Measurements from ENCODE around the gene ARHGEF38.

ARHGEF38 gene, protein sequence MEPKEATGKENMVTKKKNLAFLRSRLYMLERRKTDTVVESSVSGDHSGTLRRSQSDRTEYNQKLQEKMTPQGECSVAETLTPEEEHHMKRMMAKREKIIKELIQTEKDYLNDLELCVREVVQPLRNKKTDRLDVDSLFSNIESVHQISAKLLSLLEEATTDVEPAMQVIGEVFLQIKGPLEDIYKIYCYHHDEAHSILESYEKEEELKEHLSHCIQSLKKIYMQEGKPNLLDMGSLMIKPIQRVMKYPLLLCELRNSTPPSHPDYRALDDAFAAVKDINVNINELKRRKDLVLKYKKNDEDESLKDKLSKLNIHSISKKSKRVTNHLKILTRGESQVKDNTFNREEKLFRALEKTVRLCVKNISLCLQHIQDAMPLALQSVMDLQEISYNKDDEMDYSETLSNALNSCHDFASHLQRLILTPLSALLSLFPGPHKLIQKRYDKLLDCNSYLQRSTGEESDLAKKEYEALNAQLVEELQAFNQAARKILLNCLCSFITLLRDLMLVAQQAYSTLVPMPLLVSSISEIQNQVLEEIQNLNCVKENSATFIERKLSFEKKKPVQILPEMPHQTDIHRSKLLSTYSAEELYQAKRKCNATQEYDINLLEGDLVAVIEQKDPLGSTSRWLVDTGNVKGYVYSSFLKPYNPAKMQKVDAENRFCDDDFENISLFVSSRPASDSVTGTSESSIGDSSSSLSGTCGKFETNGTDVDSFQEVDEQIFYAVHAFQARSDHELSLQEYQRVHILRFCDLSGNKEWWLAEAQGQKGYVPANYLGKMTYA

DNA sequence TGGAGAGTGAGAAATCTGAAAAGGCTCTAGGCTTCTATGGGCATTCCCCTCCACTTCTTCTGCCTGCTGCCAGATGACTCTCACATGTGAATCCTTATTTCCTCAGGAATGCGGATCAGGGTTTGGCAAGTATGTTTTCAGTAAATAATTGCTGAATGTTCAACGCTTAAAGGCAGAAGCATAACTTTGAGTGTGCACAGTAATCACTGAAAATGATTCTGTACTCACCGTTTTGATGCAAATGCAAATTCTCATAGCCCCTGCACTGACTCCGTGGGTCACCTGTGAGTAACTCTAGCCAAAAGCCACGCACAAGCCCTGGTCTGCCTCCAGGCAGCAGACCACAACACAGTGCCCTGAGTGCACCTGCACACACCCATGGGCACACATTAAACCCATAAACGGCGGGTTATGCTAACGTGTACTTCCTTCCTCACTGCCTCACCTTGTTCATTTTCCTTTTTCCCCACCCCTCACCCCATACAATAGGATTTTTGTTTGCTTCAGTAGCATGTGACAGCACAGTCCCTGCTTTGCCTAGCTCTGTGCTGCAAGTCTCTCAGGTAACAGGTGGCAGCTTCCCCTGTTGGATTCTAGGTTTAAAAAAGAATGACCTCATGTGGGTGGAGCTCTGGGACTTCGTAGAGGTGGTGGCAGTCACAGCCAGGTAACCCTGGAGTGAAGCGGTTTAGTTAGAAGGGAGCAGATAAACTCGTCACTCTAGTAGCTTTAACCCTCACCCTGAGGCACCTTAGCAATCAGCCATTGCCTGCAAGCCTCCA lies at the start of gene ARHGEF38:
ARHGEF38 (plus strand) TSS at position 656 of the 782 bp plus-strand sequence. CDS start 146 bp downstream, outside the sequence.
- Histone ChIP-seq H3K27me3 (replicated peaks) (no peaks in the 10 kb centered on the region), H3K4me3 (ENCODE audit: low read depth, low read length) (no peak within 1 kb of the TSS), H3K36me3 (replicated peaks) (no peaks in the 10 kb centered on the region), H3K27ac (no peak within 1 kb of the TSS)
- in situ Hi-C loops (cut with HindIII; ENCODE audit: low pct_ligation_motif_present, low sequenced_read_pairs), result no loop called here
- DNase-seq, result peak; percentile 17
- TF ChIP-seq, protein P1, sequence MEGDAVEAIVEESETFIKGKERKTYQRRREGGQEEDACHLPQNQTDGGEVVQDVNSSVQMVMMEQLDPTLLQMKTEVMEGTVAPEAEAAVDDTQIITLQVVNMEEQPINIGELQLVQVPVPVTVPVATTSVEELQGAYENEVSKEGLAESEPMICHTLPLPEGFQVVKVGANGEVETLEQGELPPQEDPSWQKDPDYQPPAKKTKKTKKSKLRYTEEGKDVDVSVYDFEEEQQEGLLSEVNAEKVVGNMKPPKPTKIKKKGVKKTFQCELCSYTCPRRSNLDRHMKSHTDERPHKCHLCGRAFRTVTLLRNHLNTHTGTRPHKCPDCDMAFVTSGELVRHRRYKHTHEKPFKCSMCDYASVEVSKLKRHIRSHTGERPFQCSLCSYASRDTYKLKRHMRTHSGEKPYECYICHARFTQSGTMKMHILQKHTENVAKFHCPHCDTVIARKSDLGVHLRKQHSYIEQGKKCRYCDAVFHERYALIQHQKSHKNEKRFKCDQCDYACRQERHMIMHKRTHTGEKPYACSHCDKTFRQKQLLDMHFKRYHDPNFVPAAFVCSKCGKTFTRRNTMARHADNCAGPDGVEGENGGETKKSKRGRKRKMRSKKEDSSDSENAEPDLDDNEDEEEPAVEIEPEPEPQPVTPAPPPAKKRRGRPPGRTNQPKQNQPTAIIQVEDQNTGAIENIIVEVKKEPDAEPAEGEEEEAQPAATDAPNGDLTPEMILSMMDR (IDR thresholded peaks at IDR 0.05; ENCODE audit: low read depth, low read length, missing control alignments), result no peak

DNA sequence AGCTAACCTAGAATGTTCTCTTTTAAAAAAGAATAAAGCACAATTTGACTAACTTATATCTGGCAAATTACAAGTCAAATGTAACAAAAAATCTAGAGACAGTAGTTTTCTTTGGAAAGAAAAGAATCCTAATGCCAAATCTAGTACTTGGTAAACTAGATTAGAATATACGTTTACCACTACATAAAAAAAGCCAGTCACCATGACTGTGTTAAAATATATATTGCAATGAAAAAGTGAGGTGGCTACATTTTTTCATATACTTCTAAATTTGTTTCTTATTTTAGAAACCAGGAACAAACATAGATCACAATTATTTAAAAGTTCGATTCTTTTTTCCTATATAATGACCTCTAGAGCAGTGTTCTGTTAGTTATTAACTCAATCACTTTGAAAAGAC lies 48.9 kb upstream of the ARHGEF38 start:
- Histone ChIP-seq H3K36me3 (replicated peaks) (no peaks in the 10 kb centered on the region), H3K27ac (no peak overlapping the region), H3K27me3 (replicated peaks) (no peaks in the 10 kb centered on the region), H3K4me3 (ENCODE audit: low read depth, low read length) (no peak overlapping the region)
- in situ Hi-C loops (cut with HindIII; ENCODE audit: low pct_ligation_motif_present, low sequenced_read_pairs), result no loop called here
- DNase-seq, result no peak
- TF ChIP-seq, protein P1 (IDR thresholded peaks at IDR 0.05; ENCODE audit: low read depth, low read length, missing control alignments), result no peak

DNA sequence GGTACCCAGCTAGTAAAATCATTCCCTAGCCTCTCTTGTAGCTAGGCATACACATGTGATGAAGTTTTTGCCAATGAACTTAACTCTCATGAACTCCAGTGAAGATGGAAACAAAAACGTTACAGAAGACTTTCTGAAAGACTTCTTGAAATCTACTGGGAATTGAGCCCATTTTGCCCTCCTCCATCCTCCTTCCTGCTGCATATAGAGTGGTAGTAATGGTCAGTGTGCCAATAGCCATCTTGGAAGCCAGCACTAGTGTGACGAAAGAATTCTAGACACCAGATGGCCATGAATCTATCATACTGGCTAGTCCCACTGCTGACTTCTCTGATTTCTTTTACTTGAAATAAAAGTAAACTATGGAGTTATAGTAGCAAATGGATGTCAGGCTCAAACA lies 47.7 kb upstream of the ARHGEF38 start:
- H3K4me3 ChIP-seq (ENCODE audit: low read depth, low read length), result no peak overlapping the region
- in situ Hi-C loops (cut with HindIII; ENCODE audit: low pct_ligation_motif_present, low sequenced_read_pairs), result no loop called here
- no peak overlapping the region for H3K27ac ChIP-seq
- DNase-seq, result no peak
- no peaks in the 10 kb centered on the region for H3K36me3 ChIP-seq (replicated peaks)
- TF ChIP-seq, protein P1 (IDR thresholded peaks at IDR 0.05; ENCODE audit: low read depth, low read length, missing control alignments), result no peak
- no peaks in the 10 kb centered on the region for H3K27me3 ChIP-seq (replicated peaks)

DNA sequence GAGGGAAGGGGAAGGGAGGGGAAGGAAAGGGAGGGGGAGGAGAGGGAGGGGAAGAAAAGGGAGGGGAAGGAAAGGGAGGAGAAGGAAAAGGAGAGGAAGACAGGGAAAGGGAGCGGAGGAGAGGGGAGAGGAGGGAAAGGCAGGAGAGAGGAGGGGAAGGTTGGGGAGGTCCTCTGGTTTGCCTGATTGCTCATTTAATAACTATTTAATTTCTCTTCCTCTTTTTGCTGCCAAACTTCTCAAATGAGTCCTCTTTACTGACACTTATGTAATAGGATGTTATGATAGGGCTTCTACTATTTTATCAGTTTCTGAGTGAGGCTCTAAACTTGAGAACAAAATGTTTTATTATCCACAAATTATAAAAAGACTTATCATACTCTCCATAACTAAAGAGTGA lies 43.1 kb upstream of the ARHGEF38 start:
- no peak overlapping the region for H3K27ac ChIP-seq
- DNase-seq, result no peak
- in situ Hi-C loops (cut with HindIII; ENCODE audit: low pct_ligation_motif_present, low sequenced_read_pairs), result no loop called here
- H3K4me3 ChIP-seq (ENCODE audit: low read depth, low read length), result no peak overlapping the region
- no peaks in the 10 kb centered on the region for H3K27me3 ChIP-seq (replicated peaks)
- H3K36me3 ChIP-seq (replicated peaks), result no peaks in the 10 kb centered on the region
- TF ChIP-seq, protein P1 (IDR thresholded peaks at IDR 0.05; ENCODE audit: low read depth, low read length, missing control alignments), result no peak

DNA sequence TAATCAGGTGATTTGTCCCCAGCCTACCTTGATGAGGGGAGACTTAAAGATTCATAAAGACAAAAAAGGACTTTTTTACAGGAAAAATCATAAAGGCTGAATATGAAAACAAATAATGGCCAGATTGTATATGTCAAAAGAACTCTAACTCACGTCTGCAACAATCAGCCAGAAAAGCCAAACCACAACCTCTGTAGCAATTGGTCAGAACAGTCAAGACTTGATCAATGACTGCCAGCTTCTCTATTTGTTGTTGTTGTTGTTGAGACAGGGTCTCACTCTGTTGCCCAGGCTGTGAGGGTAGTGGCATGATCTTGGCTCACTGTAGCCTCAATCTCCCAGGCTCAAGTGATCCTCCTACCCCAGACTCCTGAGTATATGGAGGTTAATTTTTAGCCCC lies 42.7 kb upstream of the ARHGEF38 start:
- in situ Hi-C loops (cut with HindIII; ENCODE audit: low pct_ligation_motif_present, low sequenced_read_pairs), result no loop called here
- DNase-seq, result no peak
- no peak overlapping the region for H3K27ac ChIP-seq
- H3K36me3 ChIP-seq (replicated peaks), result no peaks in the 10 kb centered on the region
- no peaks in the 10 kb centered on the region for H3K27me3 ChIP-seq (replicated peaks)
- H3K4me3 ChIP-seq (ENCODE audit: low read depth, low read length), result no peak overlapping the region
- TF ChIP-seq, protein P1 (IDR thresholded peaks at IDR 0.05; ENCODE audit: low read depth, low read length, missing control alignments), result no peak

Data from brain microvascular endothelial cell (primary cell).